GM21825 (cell line): ENCODE measurements around the gene SMG6.

Experiments
- ATAC-seq: cut with Tn5 transposase; IDR thresholded peaks from one replicate; pipeline ENCODE4 v1.9.1; 2021; ENCODE audit warnings: mild to moderate bottlenecking, moderate library complexity; ENCODE audit not compliant: unreplicated experiment

The SMG6 gene

GRCh38 chr17:2054262-2054511 is 249.4 kb downstream of the SMG6 start:
- ATAC-seq, result no peak

GRCh38 chr17:2053380-2054261 is 250.0 kb downstream of the SMG6 start:
- no peak for ATAC-seq

GRCh38 chr17:2051933-2052559 is 251.5 kb downstream of the SMG6 start:
- ATAC-seq, result no peak

- no peak for ATAC-seq
Measured at GRCh38 chr17:2051061-2051932, 252.3 kb downstream of the SMG6 start.

- ATAC-seq, result peak; percentile 4
Measured at GRCh38 chr17:2050300-2051060, 253.1 kb downstream of the SMG6 start.

- ATAC-seq, result peak; percentile 49
Measured at GRCh38 chr17:2049333-2050299, 254.0 kb downstream of the SMG6 start.

GRCh38 chr17:2048805-2049204 is 254.8 kb downstream of the SMG6 start:
- no peak for ATAC-seq

- no peak for ATAC-seq
Measured at GRCh38 chr17:2047590-2047989, 256.0 kb downstream of the SMG6 start.

- no peak for ATAC-seq
Measured at GRCh38 chr17:2044263-2044894, 259.2 kb downstream of the SMG6 start.

- ATAC-seq, result no peak
Measured at GRCh38 chr17:2043785-2044184, 259.8 kb downstream of the SMG6 start.

- ATAC-seq, result no peak
Measured at GRCh38 chr17:2042933-2043332, 260.7 kb downstream of the SMG6 start.

GRCh38 chr17:2042390-2042847 is 261.2 kb downstream of the SMG6 start:
- no peak for ATAC-seq

- ATAC-seq, result peak; percentile 79
Measured at GRCh38 chr17:2041561-2042389, 261.8 kb downstream of the SMG6 start, which contains the start of gene OVCA2. Gene OVCA2 (plus strand): TSS chr17:2042022. CDS start chr17:2042048, 26 bp downstream.

GRCh38 chr17:2040942-2041560 is 262.5 kb downstream of the SMG6 start:
- ATAC-seq, result no peak

- ATAC-seq, result no peak
Measured at GRCh38 chr17:2040219-2040827, 263.3 kb downstream of the SMG6 start.

GRCh38 chr17:2037155-2037554 is 266.4 kb downstream of the SMG6 start:
- ATAC-seq, result no peak
